ENCODE data around the gene CLDN20. TPM values are rescaled to one million over a fixed set of nuclear protein-coding genes. Genes with fewer than 3 reads are reported as not detected.

The CLDN20 gene
- total and polyA plus RNA-seq, 2 of the 8 experiments (the other 6 are each of a cell fraction or from before 2014, with no cell fraction given) = not detected

DNA sequence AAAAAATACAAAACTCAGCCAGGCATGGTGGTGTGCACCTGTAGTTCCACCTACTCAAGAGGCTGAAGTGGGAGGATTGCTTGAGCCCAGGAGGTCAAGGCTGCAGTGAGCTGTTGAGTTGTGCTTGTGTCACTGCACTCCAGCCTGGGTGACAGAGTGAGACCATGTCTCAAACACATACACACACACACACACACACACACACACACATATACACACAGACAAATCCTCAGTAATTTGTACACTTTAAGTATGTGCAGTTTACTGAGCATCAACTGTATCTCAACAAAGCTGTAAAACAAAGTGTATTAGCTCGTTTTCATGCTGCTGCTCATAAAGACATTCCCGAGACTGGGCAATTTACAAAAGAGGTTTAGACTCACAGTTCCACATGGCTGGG is 43.1 kb downstream of the CLDN20 start:
- Histone ChIP-seq H3K9ac (replicated peaks in 1 of 4; ENCODE audit: extremely low read depth in 1 of 4, low read depth in 3 of 4, low read length in 3 of 4) (no peak overlapping the region), H3K23ac (ENCODE audit: insufficient read length) (no peak overlapping the region), H3K23me2 (ENCODE audit: low read depth, low read length) (no peaks in the 10 kb centered on the region), H2BK5ac (ENCODE audit: low read depth, low read length) (no peak overlapping the region), H3K14ac (ENCODE audit: insufficient read length) (no peak overlapping the region), H3K4me3 (ENCODE audit: extremely low read depth in 1 of 4, insufficient read depth in 2 of 4, low read depth in 3 of 4, low read length in 4 of 4) (no peak overlapping the region), H3K4me1 (replicated peaks in 1 of 4; ENCODE audit: control insufficient read depth in 3 of 4, insufficient read depth in 4 of 4, low read length in 3 of 4) (peaks cover 0 to 2% (median 0%) of the 10 kb centered on the region in 4 experiments; a peak in 1 of 7 replicates), H3K79me1 (ENCODE audit: low read depth, low read length) (no peaks in the 10 kb centered on the region; the same call in 1 of the 2 replicates), H3K36me3 (ENCODE audit: control insufficient read depth in 2 of 4, insufficient read depth in 4 of 4, low read length in 3 of 4) (peaks cover 5 to 72% (median 22%) of the 10 kb centered on the region in 4 experiments; a peak in 7 of 8 replicates), H4K20me1 (replicated peaks in 1 of 2; ENCODE audit: control insufficient read depth in 1 of 2, insufficient read depth in 2 of 2, low read length in 2 of 2) (peaks cover 2% of the 10 kb centered on the region in 2 experiments), H3K4ac (replicated peaks; ENCODE audit: insufficient read length, low read depth, low read length) (no peak overlapping the region), H3K9me3 (ENCODE audit: insufficient read depth in 2 of 2, low read depth in 1 of 2, low read length in 1 of 2) (no peaks in the 10 kb centered on the region), H3K79me2 (ENCODE audit: control insufficient read depth in 1 of 2, insufficient read depth in 2 of 2, low read length in 2 of 2) (peaks cover 0 to 10% of the 10 kb centered on the region in 2 experiments; a peak in 2 of 4 replicates), H4K5ac (ENCODE audit: insufficient read length, low read depth, low read length) (no peak overlapping the region), H4K8ac (ENCODE audit: extremely low read depth, insufficient read depth, low read length) (no peak overlapping the region), H3K27me3 (replicated peaks in 1 of 4; ENCODE audit: control insufficient read depth in 3 of 4, extremely low read depth in 1 of 4, insufficient read depth in 3 of 4, low read length in 3 of 4) (no peaks in the 10 kb centered on the region), H4K91ac (replicated peaks; ENCODE audit: insufficient read length, low read length) (no peak overlapping the region), H3K56ac (replicated peaks; ENCODE audit: insufficient read length, low read depth, low read length) (no peak overlapping the region), H3K18ac (ENCODE audit: extremely low read depth, low read length) (no peak overlapping the region), H3K27ac (ENCODE audit: low read depth, low read length) (no peak overlapping the region), H2BK120ac (replicated peaks; ENCODE audit: low read depth, low read length) (no peak overlapping the region), H2BK12ac (ENCODE audit: low read depth, low read length) (no peak overlapping the region), H2BK15ac (ENCODE audit: low read length) (no peak overlapping the region), H3K4me2 (ENCODE audit: insufficient read depth in 1 of 2, low read depth in 2 of 2, low read length in 2 of 2) (no peak overlapping the region), H2BK20ac (ENCODE audit: low read length) (no peak overlapping the region), H2AK5ac (ENCODE audit: low read depth, low read length) (no peak overlapping the region), H2AFZ (ENCODE audit: low read length) (no peak overlapping the region)
- ChIA-PET POLR2A (ENCODE audit: partially characterized antibody) (interaction anchor here (1.6 to 2.1 kb wide), 2 partner anchors 10 to 33 kb away, joined by 3 to 5 read pairs; no protein-coding TSS in a partner anchor), CTCF (ENCODE audit: partially characterized antibody) (interaction anchor here (0.6 to 1.1 kb wide), 3 partner anchors 40 to 188 kb away, joined by 3 to 4 read pairs (median 3); no protein-coding TSS in a partner anchor)
- no peak for FAIRE-seq
- no peak for DNase-seq (ENCODE audit: low read depth in 1 of 2, low spot score in 2 of 2)
- 100% methylated on average over 2 of the region's 2 CpGs; no CpG with 5 or more reads in 1 of the 2 experiments for WGBS, 2 experiments (ENCODE audit: extremely low coverage in 1 of 2, insufficient coverage in 1 of 2, insufficient read length in 1 of 2, insufficient replicate concordance in 2 of 2, low coverage in 1 of 2, low lambda C conversion rate in 2 of 2, missing lambda C conversion rate in 1 of 2)
- TF ChIP-seq, protein P1, sequence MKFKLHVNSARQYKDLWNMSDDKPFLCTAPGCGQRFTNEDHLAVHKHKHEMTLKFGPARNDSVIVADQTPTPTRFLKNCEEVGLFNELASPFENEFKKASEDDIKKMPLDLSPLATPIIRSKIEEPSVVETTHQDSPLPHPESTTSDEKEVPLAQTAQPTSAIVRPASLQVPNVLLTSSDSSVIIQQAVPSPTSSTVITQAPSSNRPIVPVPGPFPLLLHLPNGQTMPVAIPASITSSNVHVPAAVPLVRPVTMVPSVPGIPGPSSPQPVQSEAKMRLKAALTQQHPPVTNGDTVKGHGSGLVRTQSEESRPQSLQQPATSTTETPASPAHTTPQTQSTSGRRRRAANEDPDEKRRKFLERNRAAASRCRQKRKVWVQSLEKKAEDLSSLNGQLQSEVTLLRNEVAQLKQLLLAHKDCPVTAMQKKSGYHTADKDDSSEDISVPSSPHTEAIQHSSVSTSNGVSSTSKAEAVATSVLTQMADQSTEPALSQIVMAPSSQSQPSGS (IDR thresholded peaks at IDR 0.05; ENCODE audit: low read length) = no peak
- no peak for TF ChIP-seq SP4 (IDR thresholded peaks at IDR 0.05; ENCODE audit: low read length)
- no peak for TF ChIP-seq GTF2F1 (IDR thresholded peaks at IDR 0.05; ENCODE audit: borderline replicate concordance, low read depth, low read length)
- no peak for TF ChIP-seq ASH2L (IDR thresholded peaks at IDR 0.05; ENCODE audit: low read length)
- no peak for TF ChIP-seq KDM4A (IDR thresholded peaks at IDR 0.05; ENCODE audit: low read depth, low read length, severe bottlenecking)
- no peak for TF ChIP-seq SRF (IDR thresholded peaks at IDR 0.05; ENCODE audit: low read depth, low read length)

Measured in H1 (cell line).